NT2/D1 (cell line): ENCODE results near the gene FGB.
"Not testable (repeated sequence)": the region's sequence is repeated elsewhere in the genome, so short reads cannot be mapped to it uniquely, and the experiment has no call there.

Experiments used
- DNase-seq: peaks from one replicate; pipeline ENCODE4 v3.0.0-alpha.2; 2011; ENCODE audit warnings: low read depth, low spot score
- H3K27me3 ChIP-seq: 2 replicates; pipeline ENCODE4 v1.6.0; 2011; ENCODE audit warnings: mild to moderate bottlenecking; ENCODE audit not compliant: insufficient read length, insufficient read depth
- H3K36me3 ChIP-seq: 2 replicates; pipeline ENCODE4 v1.6.1; 2011; ENCODE audit warnings: mild to moderate bottlenecking, low read length, mixed read lengths; ENCODE audit not compliant: insufficient read depth, insufficient read length
- H3K4me1 ChIP-seq: 2 replicates; pipeline ENCODE4 v1.5.1; 2011; ENCODE audit not compliant: insufficient read depth, insufficient read length
- H3K4me3 ChIP-seq: 2 replicates; pipeline ENCODE4 v1.5.1; 2011; ENCODE audit warnings: low read depth; ENCODE audit not compliant: insufficient read length
- H3K9ac ChIP-seq: 2 replicates; pipeline ENCODE4 v1.6.0; 2011; ENCODE audit warnings: low read depth; ENCODE audit not compliant: insufficient read length
- H3K9me3 ChIP-seq: 2 replicates; pipeline ENCODE4 v1.5.1; 2011; ENCODE audit warnings: mild to moderate bottlenecking, low read length; ENCODE audit not compliant: insufficient read depth
- SUZ12 ChIP-seq: IDR thresholded peaks from 2 replicates; pipeline ENCODE4 v1.6.1; 2011; ENCODE audit not compliant: insufficient read length, insufficient read depth; ENCODE audit errors: extremely low read depth
- YY1 ChIP-seq: IDR thresholded peaks from 2 replicates; pipeline ENCODE4 v1.6.1; 2011; ENCODE audit not compliant: insufficient read length, insufficient read depth
- ZNF274 ChIP-seq: IDR thresholded peaks from 2 replicates; pipeline ENCODE4 v1.6.1; 2011; ENCODE audit warnings: mild to moderate bottlenecking, low read depth, low read length

FGB gene

GRCh38 chr4:154590329-154591006, 27.7 kb downstream of the FGB start, which contains the start of gene FGA:
Gene FGA, minus strand, starts transcription at chr4:154590742. Its CDS starts 55 bp downstream, at chr4:154590687.
- Histone ChIP-seq H3K27me3 (no peaks in the 10 kb centered on the region), H3K4me3 (no peak within 1 kb of the TSS), H3K9me3 (no peaks in the 10 kb centered on the region), H3K36me3 (no peaks in the 10 kb centered on the region), H3K9ac (no peak within 1 kb of the TSS), H3K4me1 (no peaks in the 10 kb centered on the region)
- no peak for TF ChIP-seq ZNF274
- no peak for TF ChIP-seq SUZ12
- TF ChIP-seq YY1 = no peak
- DNase-seq = peak; percentile 6

GRCh38 chr4:154591890-154592289, 29.1 kb downstream of the FGB start:
- Histone ChIP-seq H3K4me1 (no peaks in the 10 kb centered on the region), H3K9ac (no peak overlapping the region), H3K27me3 (no peaks in the 10 kb centered on the region), H3K4me3 (no peak overlapping the region), H3K9me3 (no peaks in the 10 kb centered on the region), H3K36me3 (no peaks in the 10 kb centered on the region)
- TF ChIP-seq ZNF274 (no peak), SUZ12 (no peak), YY1 (no peak)
- no peak for DNase-seq

- H3K9ac ChIP-seq = no peak overlapping the region
- no peak overlapping the region for H3K4me3 ChIP-seq
- no peaks in the 10 kb centered on the region for H3K36me3 ChIP-seq
Observed at GRCh38 chr4:154593868-154594267, 31.1 kb downstream of the FGB start.

GRCh38 chr4:154594343-154594742, 31.5 kb downstream of the FGB start:
- not testable (repeated sequence) for DNase-seq, H3K27me3 ChIP-seq, H3K4me1 ChIP-seq, H3K9me3 ChIP-seq, H3K4me3 ChIP-seq, H3K36me3 ChIP-seq, H3K9ac ChIP-seq

More at GRCh38 chr4:154593868-154594267, 31.1 kb downstream of the FGB start:
- TF ChIP-seq SUZ12 = no peak
- no peak for TF ChIP-seq YY1
- no peak for TF ChIP-seq ZNF274
- Histone ChIP-seq H3K4me1 (no peaks in the 10 kb centered on the region), H3K9me3 (no peaks in the 10 kb centered on the region), H3K27me3 (no peaks in the 10 kb centered on the region)
- no peak for DNase-seq

GRCh38 chr4:154595807-154596206, 33.0 kb downstream of the FGB start:
- no peak overlapping the region for H3K4me3 ChIP-seq
- no peaks in the 10 kb centered on the region for H3K9me3 ChIP-seq
- no peaks in the 10 kb centered on the region for H3K27me3 ChIP-seq
- DNase-seq = no peak
- H3K9ac ChIP-seq = no peak overlapping the region
- H3K4me1 ChIP-seq = no peaks in the 10 kb centered on the region
- no peaks in the 10 kb centered on the region for H3K36me3 ChIP-seq
- TF ChIP-seq YY1 (no peak), SUZ12 (no peak), ZNF274 (no peak)

- not testable (repeated sequence) for H3K27me3 ChIP-seq, DNase-seq, H3K4me1 ChIP-seq
Observed at GRCh38 chr4:154597281-154597680, 34.5 kb downstream of the FGB start.

GRCh38 chr4:154597798-154598774, 35.3 kb downstream of the FGB start:
- H3K9ac ChIP-seq = no peak overlapping the region
- H3K4me1 ChIP-seq = no peaks in the 10 kb centered on the region
- H3K27me3 ChIP-seq = no peaks in the 10 kb centered on the region
- no peaks in the 10 kb centered on the region for H3K9me3 ChIP-seq
- no peak for DNase-seq
- no peaks in the 10 kb centered on the region for H3K36me3 ChIP-seq
- TF ChIP-seq ZNF274 = no peak
- H3K4me3 ChIP-seq = no peak overlapping the region

More at GRCh38 chr4:154597281-154597680, 34.5 kb downstream of the FGB start:
- H3K4me3 ChIP-seq, H3K9me3 ChIP-seq, H3K9ac ChIP-seq, H3K36me3 ChIP-seq: not testable (repeated sequence)
